ENCODE results near the gene MAP1B. TPM values are rescaled to one million over a fixed set of nuclear protein-coding genes. Genes with fewer than 3 reads are reported as not detected.

Gene MAP1B
- total and polyA plus RNA-seq, 9 of the 15 experiments (the other 6 are each of a cell fraction or from before 2014, with no cell fraction given) = 5.2 to 66.1 (median 17.3) TPM

GRCh38 chr5:72109062-72109411, 1.8 kb downstream of the MAP1B start (continued):
- TF ChIP-seq SREBF1 (IDR thresholded peaks at IDR 0.05; ENCODE audit: borderline replicate concordance, low read depth, low read length) (no peak), HNRNPUL1 (IDR thresholded peaks at IDR 0.05; ENCODE audit: low read length) (no peak)

DNA sequence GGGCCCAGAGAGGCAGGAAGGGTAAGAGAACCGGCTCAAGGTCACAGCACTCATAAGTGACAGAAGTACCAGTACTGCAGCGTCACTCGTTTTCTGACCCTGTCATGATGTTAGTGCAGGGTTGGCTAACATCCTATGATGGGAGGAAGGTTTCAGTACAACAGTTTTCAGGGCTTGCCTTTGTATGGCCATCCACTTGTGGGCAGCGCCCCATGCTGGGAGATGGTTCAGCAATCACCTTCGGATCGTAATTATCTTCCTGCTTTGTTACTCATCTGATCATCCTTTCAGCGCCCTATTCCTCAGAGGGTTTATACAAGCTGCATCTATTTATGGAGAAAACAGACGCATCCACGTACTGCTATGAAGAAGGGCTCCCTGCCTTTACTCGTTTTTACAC, 2.4 kb downstream of the MAP1B start:
- CTCF ChIA-PET (ENCODE audit: low intra/inter-chr PET ratio) = no interaction called here
- Histone ChIP-seq H3K9me3 (replicated peaks; ENCODE audit: control insufficient read depth, insufficient read depth, low read depth, low read length) (no peaks in the 10 kb centered on the region), H3K9me1 (ENCODE audit: control insufficient read depth, insufficient read depth, low read length) (peaks cover 3% of the 10 kb centered on the region), H3K4me2 (ENCODE audit: insufficient read depth, low read length) (peak overlapping the region; percentile 56), H3K9ac (ENCODE audit: insufficient read depth in 1 of 2, low read depth in 2 of 2, low read length in 2 of 2) (peak overlapping the region in 1 of 2 experiments; percentile 86; a peak in 1 of 4 replicates), H3K36me3 (ENCODE audit: control insufficient read depth, insufficient read depth, low read length) (peaks cover 16% of the 10 kb centered on the region), H3K79me2 (ENCODE audit: control insufficient read depth, insufficient read depth, low read length) (peaks cover 70% of the 10 kb centered on the region), H4K20me1 (replicated peaks; ENCODE audit: control insufficient read depth, insufficient read depth, low read length) (peaks cover 19% of the 10 kb centered on the region; the same call in 1 of the 2 replicates), H3K27me3 (ENCODE audit: control insufficient read depth in 2 of 2, insufficient read depth in 2 of 2, low read length in 2 of 2) (no peaks in the 10 kb centered on the region), H3K4me1 (replicated peaks in 1 of 2; ENCODE audit: control insufficient read depth in 2 of 2, insufficient read depth in 2 of 2, low read length in 2 of 2) (peaks cover 18 to 30% of the 10 kb centered on the region in 2 experiments), H3K27ac (ENCODE audit: extremely low read depth, low read depth, low read length) (peak overlapping the region; percentile 4; the same call in 2 of the 3 replicates), H3K4me3 (no peak overlapping the region), H2AFZ (ENCODE audit: low read depth, low read length) (no peak overlapping the region)
- intact Hi-C loops (cut with micrococcal nuclease) (loop anchor here (2.0 kb wide), 1 partner anchor 199 kb away; no protein-coding TSS in a partner anchor), in situ Hi-C loops (cut with MboI) (no loop called here)
- DNase-seq (ENCODE audit: extremely low read depth in 1 of 4, low spot score in 3 of 4) (peak in 1 of 4 experiments; percentile 29), FAIRE-seq (no peak), ATAC-seq (no peak)
- WGBS (ENCODE audit: insufficient coverage, low coverage, missing lambda C conversion rate) = 67% methylated on average over 10 of the region's 10 CpGs
- BruUV-seq (replicated peaks) = TSS peak; percentile 24
- POLR2A ChIA-PET = interaction anchor here (0.6 to 5.1 kb wide), 6 partner anchors 8 to 171 kb away, joined by 3 to 31 read pairs (median 4); no protein-coding TSS in a partner anchor
- TF ChIP-seq RAD21 (CRISPR knock-in tag; conservative IDR thresholded peaks at IDR 0.05 in 1 of 2, IDR thresholded peaks at IDR 0.05 in 1 of 2) = 0 out of 4 replicates have a peak, but pooled peaks of 1 of the 2 experiments have one; percentile 16
- TF ChIP-seq ZKSCAN3 (CRISPR knock-in tag; IDR thresholded peaks at IDR 0.05) = no peak
- TF ChIP-seq SNIP1 (IDR thresholded peaks at IDR 0.05; ENCODE audit: low read depth) = no peak
- TF ChIP-seq CTCF (IDR thresholded peaks at IDR 0.05 in 2 of 3, conservative IDR thresholded peaks at IDR 0.05 in 1 of 3; ENCODE audit: insufficient read depth in 2 of 3, low read depth in 1 of 3, low read length in 3 of 3) = peak in 1 of 3 experiments; percentile 10; a peak in 2 of 6 replicates
- TF ChIP-seq ZBTB40 (IDR thresholded peaks at IDR 0.05) = no peak
- no peak for TF ChIP-seq ZBTB40 (CRISPR knock-in tag; IDR thresholded peaks at IDR 0.05)
- TF ChIP-seq NFIX (CRISPR knock-in tag; IDR thresholded peaks at IDR 0.05; ENCODE audit: low read depth) = no peak
- TF ChIP-seq ZNF23 (CRISPR knock-in tag; IDR thresholded peaks at IDR 0.05) = no peak
- TF ChIP-seq KLF1 (tag; IDR thresholded peaks at IDR 0.05) = no peak

Data from K562 (cell line).